ENCODE data around the gene SYNGR3.

DNA sequence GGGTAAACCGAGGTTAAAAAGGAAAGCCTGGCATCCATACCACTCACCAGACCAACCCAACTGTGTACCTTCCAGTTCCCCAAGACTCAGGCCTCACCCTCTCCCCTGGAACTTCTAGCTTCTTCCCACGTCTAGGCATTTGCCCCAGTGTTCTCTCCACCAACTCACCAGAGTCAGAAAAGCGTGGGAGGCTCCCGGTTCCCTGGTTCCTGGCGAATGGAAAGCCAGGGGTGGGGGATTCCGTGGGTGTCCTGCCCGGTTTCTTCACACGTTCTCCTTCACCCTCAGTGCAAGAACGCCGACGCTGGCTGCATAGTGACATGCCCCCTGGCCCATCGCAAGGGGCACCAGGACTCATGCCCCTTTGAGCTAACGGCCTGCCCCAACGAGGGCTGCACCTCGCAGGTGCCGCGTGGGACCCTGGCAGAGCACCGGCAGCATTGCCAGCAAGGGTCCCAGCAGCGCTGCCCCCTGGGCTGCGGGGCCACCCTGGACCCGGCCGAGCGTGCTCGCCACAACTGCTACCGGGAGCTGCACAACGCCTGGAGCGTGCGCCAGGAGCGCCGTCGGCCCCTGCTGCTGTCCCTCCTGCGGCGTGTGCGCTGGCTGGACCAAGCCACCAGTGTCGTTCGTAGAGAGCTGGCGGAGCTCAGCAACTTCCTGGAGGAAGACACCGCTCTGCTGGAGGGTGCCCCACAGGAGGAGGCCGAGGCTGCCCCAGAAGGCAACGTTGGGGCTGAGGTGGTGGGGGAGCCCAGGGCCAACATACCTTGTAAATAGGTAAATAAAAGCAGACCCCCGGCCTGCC, 21.4 kb upstream of the SYNGR3 start:
- TF ChIP-seq, protein P1, sequence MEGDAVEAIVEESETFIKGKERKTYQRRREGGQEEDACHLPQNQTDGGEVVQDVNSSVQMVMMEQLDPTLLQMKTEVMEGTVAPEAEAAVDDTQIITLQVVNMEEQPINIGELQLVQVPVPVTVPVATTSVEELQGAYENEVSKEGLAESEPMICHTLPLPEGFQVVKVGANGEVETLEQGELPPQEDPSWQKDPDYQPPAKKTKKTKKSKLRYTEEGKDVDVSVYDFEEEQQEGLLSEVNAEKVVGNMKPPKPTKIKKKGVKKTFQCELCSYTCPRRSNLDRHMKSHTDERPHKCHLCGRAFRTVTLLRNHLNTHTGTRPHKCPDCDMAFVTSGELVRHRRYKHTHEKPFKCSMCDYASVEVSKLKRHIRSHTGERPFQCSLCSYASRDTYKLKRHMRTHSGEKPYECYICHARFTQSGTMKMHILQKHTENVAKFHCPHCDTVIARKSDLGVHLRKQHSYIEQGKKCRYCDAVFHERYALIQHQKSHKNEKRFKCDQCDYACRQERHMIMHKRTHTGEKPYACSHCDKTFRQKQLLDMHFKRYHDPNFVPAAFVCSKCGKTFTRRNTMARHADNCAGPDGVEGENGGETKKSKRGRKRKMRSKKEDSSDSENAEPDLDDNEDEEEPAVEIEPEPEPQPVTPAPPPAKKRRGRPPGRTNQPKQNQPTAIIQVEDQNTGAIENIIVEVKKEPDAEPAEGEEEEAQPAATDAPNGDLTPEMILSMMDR (IDR thresholded peaks at IDR 0.05; ENCODE audit: low read depth, low read length, poor library complexity, severe bottlenecking): no peak
- no peak for TF ChIP-seq EZH2phosphoT487 (IDR thresholded peaks at IDR 0.05; ENCODE audit: borderline replicate concordance, low read length)
